Measurements from ENCODE around the gene C13orf42. TPM values are rescaled to one million over a fixed set of nuclear protein-coding genes. Genes with fewer than 3 reads are reported as not detected.

Gene C13orf42
- total RNA-seq, 3 donors from 2014 or later, result not detected

GRCh38 chr13:51034906-51035305 is 76.2 kb downstream of the C13orf42 start:
- no peaks in the 10 kb centered on the region for H3K36me3 ChIP-seq
- H3K27ac ChIP-seq, result no peak overlapping the region
- no peak for DNase-seq (ENCODE audit: low spot score in 2 of 2)
- H3K9me3 ChIP-seq, result no peaks in the 10 kb centered on the region
- no peaks in the 10 kb centered on the region for H3K4me1 ChIP-seq
- intact Hi-C loops (cut with DNase I; ENCODE audit: low total_unique reads), result no loop called here
- no peaks in the 10 kb centered on the region for H3K27me3 ChIP-seq
- no peak for TF ChIP-seq POLR2AphosphoS5 (IDR thresholded peaks at IDR 0.05)
- no peak for TF ChIP-seq POLR2A (IDR thresholded peaks at IDR 0.05)
- TF ChIP-seq, protein P1, sequence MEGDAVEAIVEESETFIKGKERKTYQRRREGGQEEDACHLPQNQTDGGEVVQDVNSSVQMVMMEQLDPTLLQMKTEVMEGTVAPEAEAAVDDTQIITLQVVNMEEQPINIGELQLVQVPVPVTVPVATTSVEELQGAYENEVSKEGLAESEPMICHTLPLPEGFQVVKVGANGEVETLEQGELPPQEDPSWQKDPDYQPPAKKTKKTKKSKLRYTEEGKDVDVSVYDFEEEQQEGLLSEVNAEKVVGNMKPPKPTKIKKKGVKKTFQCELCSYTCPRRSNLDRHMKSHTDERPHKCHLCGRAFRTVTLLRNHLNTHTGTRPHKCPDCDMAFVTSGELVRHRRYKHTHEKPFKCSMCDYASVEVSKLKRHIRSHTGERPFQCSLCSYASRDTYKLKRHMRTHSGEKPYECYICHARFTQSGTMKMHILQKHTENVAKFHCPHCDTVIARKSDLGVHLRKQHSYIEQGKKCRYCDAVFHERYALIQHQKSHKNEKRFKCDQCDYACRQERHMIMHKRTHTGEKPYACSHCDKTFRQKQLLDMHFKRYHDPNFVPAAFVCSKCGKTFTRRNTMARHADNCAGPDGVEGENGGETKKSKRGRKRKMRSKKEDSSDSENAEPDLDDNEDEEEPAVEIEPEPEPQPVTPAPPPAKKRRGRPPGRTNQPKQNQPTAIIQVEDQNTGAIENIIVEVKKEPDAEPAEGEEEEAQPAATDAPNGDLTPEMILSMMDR (IDR thresholded peaks at IDR 0.05), result no peak
- no peak overlapping the region for H3K4me3 ChIP-seq

DNA sequence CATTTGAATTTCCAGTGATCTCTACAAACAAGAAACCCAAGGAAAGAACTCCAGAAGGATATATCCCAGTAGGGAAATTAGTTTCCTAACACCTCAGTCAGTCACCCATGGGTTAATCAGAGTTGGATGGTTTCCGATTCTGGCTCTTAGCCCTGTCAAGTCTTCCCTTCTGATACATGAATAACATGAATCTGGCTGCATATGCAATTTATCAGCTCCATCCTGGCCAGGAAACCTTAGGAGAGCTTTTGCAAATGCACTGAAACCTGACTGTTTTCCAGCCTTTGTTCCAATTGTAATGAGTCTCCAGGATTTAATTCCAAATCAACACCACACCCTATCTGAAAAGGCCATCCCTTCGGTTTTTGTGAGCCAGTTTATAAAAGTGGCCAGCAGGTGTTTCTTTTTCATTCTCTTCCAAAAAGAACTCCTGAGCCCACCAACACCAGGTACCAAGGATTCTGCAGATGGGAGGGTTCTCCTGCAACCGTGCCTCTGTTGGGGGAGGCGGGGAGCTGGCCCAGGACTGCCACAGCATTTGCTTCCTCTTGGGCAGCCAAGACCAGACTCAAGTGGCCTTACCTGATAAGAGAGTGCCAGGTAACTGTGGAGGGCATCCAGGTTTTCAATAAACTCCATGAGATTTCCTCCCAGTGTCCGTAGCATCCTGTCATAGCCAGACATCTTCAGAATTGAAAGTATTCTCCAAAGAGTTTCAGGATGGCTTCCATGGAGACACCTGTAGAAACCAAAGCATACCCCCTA is 77.5 kb downstream of the C13orf42 start:
- no peak for DNase-seq (ENCODE audit: low spot score in 2 of 2)
- Histone ChIP-seq H3K36me3 (no peaks in the 10 kb centered on the region), H3K27ac (no peak overlapping the region), H3K4me3 (no peak overlapping the region), H3K27me3 (no peaks in the 10 kb centered on the region), H3K4me1 (no peaks in the 10 kb centered on the region), H3K9me3 (no peaks in the 10 kb centered on the region)
- intact Hi-C loops (cut with DNase I; ENCODE audit: low total_unique reads), result no loop called here
- TF ChIP-seq, protein P1 (IDR thresholded peaks at IDR 0.05), result no peak
- TF ChIP-seq POLR2A (IDR thresholded peaks at IDR 0.05) (no peak), POLR2AphosphoS5 (IDR thresholded peaks at IDR 0.05) (no peak)

DNA sequence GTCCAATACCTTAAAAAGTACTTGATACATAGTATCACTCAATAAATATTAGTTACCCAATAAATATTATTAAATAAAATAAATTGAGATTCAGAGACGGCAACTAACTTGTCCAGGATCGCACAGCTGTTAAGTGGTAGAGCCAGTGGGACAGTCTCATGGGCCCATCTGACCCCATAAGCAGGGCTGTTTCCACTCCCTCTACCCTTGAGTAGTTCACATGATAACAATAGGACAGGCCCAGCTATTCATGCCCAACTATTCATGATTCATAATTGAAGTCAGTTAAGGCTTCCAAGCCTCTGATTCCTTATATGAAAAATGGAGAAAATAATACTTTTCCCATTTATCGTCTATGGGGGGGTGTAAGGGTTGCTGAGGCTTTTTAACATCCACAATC is 78.2 kb downstream of the C13orf42 start:
- Histone ChIP-seq H3K27ac (no peak overlapping the region), H3K27me3 (no peaks in the 10 kb centered on the region), H3K4me3 (no peak overlapping the region), H3K9me3 (no peaks in the 10 kb centered on the region), H3K36me3 (no peaks in the 10 kb centered on the region), H3K4me1 (no peaks in the 10 kb centered on the region)
- intact Hi-C loops (cut with DNase I; ENCODE audit: low total_unique reads), result no loop called here
- DNase-seq (ENCODE audit: low spot score in 2 of 2), result no peak
- TF ChIP-seq POLR2AphosphoS5 (IDR thresholded peaks at IDR 0.05), result no peak
- TF ChIP-seq, protein P1 (IDR thresholded peaks at IDR 0.05), result no peak
- TF ChIP-seq POLR2A (IDR thresholded peaks at IDR 0.05), result no peak

Other genes starting within 250 kb of the C13orf42 start
- gene RNASEH2B, start 201.5 kb downstream of the C13orf42 start, total RNA-seq, result 10 to 100 TPM; 37.8 to 69.8 (median 61.6) TPM
- 1 to 10 TPM; 2.2 to 7.9 (median 6.1) TPM for gene FAM124A, start 111.1 kb upstream of the C13orf42 start, total RNA-seq
- under 1 TPM in 2 of 3 donors, not detected in 1; 0.16 to 0.73 TPM for gene SERPINE3, start 228.4 kb upstream of the C13orf42 start, total RNA-seq